HepG2 (cell line): ENCODE data around the gene DNAJC21. TPM values are rescaled to one million over a fixed set of nuclear protein-coding genes. Genes with fewer than 3 reads are reported as not detected.

ENCODE experiments used
- DPF2 ChIP-seq: sonication (generic); formaldehyde crosslinking; IDR thresholded peaks from 2 replicates; pipeline ENCODE4 v1.4.0; 2020; ENCODE audit warnings: mild to moderate bottlenecking, low read depth, missing genetic modification reagents, borderline replicate concordance
- E2F1 ChIP-seq: sonication (generic); formaldehyde crosslinking; IDR thresholded peaks from 2 replicates; pipeline ENCODE4 v1.5.0; 2020; ENCODE audit warnings: missing genetic modification reagents
- GMEB2 ChIP-seq: IDR thresholded peaks from 2 replicates; pipeline ENCODE4 v1.6.1; 2016; ENCODE audit warnings: missing biosample characterization, missing genetic modification reagents, low read depth
- LBX2 ChIP-seq: sonication (generic); formaldehyde crosslinking; IDR thresholded peaks from 2 replicates; pipeline ENCODE4 v1.5.0; 2020; ENCODE audit warnings: missing genetic modification reagents, mild to moderate bottlenecking, borderline replicate concordance
- NR2F6 ChIP-seq, 2 experiments: IDR thresholded peaks; 2 replicates each; pipeline ENCODE4 v1.6.1; 2016; ENCODE audit warnings: antibody characterized with exemption in 1 of 2, mild to moderate bottlenecking in 1 of 2
- ZBTB40 ChIP-seq, 2 experiments: fragments of 450-650 bp in 1 of 2; sonication (generic) in 1 of 2; formaldehyde crosslinking in 1 of 2; IDR thresholded peaks; 2 replicates each; pipeline versions ENCODE4 v1.6.1 to v1.8.0; 2016 to 2022; ENCODE audit warnings: antibody characterized with exemption in 1 of 2, mild to moderate bottlenecking in 1 of 2, missing genetic modification reagents in 1 of 2
- ZHX2 ChIP-seq, 2 experiments: sonication (generic) in 1 of 2; formaldehyde crosslinking in 1 of 2; IDR thresholded peaks; 2 replicates each; pipeline versions ENCODE4 v1.6.1 to v1.9.0; 2014 to 2022; ENCODE audit warnings: antibody characterized with exemption in 1 of 2, borderline replicate concordance in 1 of 2, inconsistent platforms in 1 of 2, low read depth in 1 of 2, missing genetic modification reagents in 1 of 2
- polyA plus RNA-seq, 8 experiments: library from polyadenylated mRNA; depleted of rRNA in 3 of 8; stranded (reverse) in 7 of 8; unstranded in 1 of 8; fragments of >200 nt; fragmentation: Illumina TruSeq in 4 of 8; extraction: Trizol in 4 of 8; gene quantifications; 2 replicates each; pipeline versions ENCODE4 v1.2.1 to v1.2.3, GENCODE V29; 2011 to 2016; ENCODE audit warnings: low read depth in 4 of 8, missing spikeins in 1 of 8, mixed read lengths in 1 of 8; ENCODE audit not compliant: insufficient read depth in 1 of 8
- total RNA-seq, 5 experiments: library from RNA; depleted of rRNA; stranded (reverse); fragments of >200 nt; fragmentation: Illumina TruSeq; extraction: Trizol; gene quantifications; 2 replicates each; pipeline ENCODE4 v1.2.3, GENCODE V29; 2016; ENCODE audit warnings: low read depth in 1 of 5

DNAJC21 gene
- total and polyA plus RNA-seq, 2 of the 13 experiments (the other 11 are each of a cell fraction or from before 2014, with no cell fraction given), result 10.9 to 41.6 TPM

GRCh38 chr5:34915139-34915855, 14.1 kb upstream of the DNAJC21 start, which contains the start of the genes BRIX1 and RAD1 (continued):
- no peak for TF ChIP-seq DPF2 (CRISPR knock-in tag)
- peak; percentile 55; the same call in 1 of the 2 replicates for TF ChIP-seq GMEB2 (CRISPR knock-in tag)
- TF ChIP-seq NR2F6 (IDR thresholded peaks at IDR 0.05), result no peak
- peak; percentile 20; the same call in 1 of the 2 replicates for TF ChIP-seq NR2F6 (CRISPR knock-in tag; IDR thresholded peaks at IDR 0.05)
- TF ChIP-seq E2F1 (CRISPR knock-in tag), result peak; percentile 94
- TF ChIP-seq ZHX2 (IDR thresholded peaks at IDR 0.05; ENCODE audit: low read depth), result peak; percentile 93
- no peak; the same call in 1 of the 2 replicates for TF ChIP-seq ZHX2 (CRISPR knock-in tag; IDR thresholded peaks at IDR 0.05; ENCODE audit: borderline replicate concordance)
- TF ChIP-seq LBX2 (CRISPR knock-in tag), result no peak
- TF ChIP-seq ZBTB40 (IDR thresholded peaks at IDR 0.05), result peak; percentile 63
- peak; percentile 53; the same call in 1 of the 2 replicates for TF ChIP-seq ZBTB40 (CRISPR knock-in tag; IDR thresholded peaks at IDR 0.05)
